Retinal pigment epithelial cell (primary cell): ENCODE results near the gene IKZF1.

ENCODE experiments used
- DNase-seq: peaks from one replicate; pipeline ENCODE4 v3.0.0-alpha.2; 2010; ENCODE audit warnings: low read depth
- H3K4me3 ChIP-seq: 2 replicates; pipeline ENCODE4 v1.5.1; 2011; ENCODE audit warnings: mild to moderate bottlenecking, low read length, control low read depth, moderate library complexity
- CTCF ChIP-seq: conservative IDR thresholded peaks from 2 replicates; pipeline ENCODE4 v1.5.1; 2011; ENCODE audit warnings: low read depth, low read length, control low read depth, inconsistent platforms

The IKZF1 gene

GRCh38 chr7:50317221-50317678, 12.7 kb downstream of the IKZF1 start:
- H3K4me3 ChIP-seq, result no peak overlapping the region
- DNase-seq, result no peak
- TF ChIP-seq CTCF, result no peak

GRCh38 chr7:50317697-50318669, 13.5 kb downstream of the IKZF1 start:
- no peak overlapping the region for H3K4me3 ChIP-seq
- DNase-seq, result no peak
- TF ChIP-seq CTCF, result no peak

GRCh38 chr7:50321487-50322067, 17.1 kb downstream of the IKZF1 start:
- H3K4me3 ChIP-seq, result no peak overlapping the region
- no peak for TF ChIP-seq CTCF
- no peak for DNase-seq

- no peak for TF ChIP-seq CTCF
- DNase-seq, result no peak
These were observed 19.6 kb downstream of the IKZF1 start for GRCh38 chr7:50324113-50324512.

GRCh38 chr7:50327443-50327842, 22.9 kb downstream of the IKZF1 start:
- no peak for TF ChIP-seq CTCF
- DNase-seq, result no peak
- no peak overlapping the region for H3K4me3 ChIP-seq

More at GRCh38 chr7:50324113-50324512, 19.6 kb downstream of the IKZF1 start:
- no peak overlapping the region for H3K4me3 ChIP-seq

GRCh38 chr7:50329775-50330174, 25.3 kb downstream of the IKZF1 start:
- no peak overlapping the region for H3K4me3 ChIP-seq
- DNase-seq, result no peak
- no peak for TF ChIP-seq CTCF
